Muscle layer of duodenum (tissue), 2 donors: Measurements from ENCODE around the gene IKZF5.

Source experiments
- H3K27ac ChIP-seq: one replicate; pipeline ENCODE4 v1.7.0; 2013; ENCODE audit warnings: mild to moderate bottlenecking, low read length
- H3K27me3 ChIP-seq: one replicate; pipeline ENCODE4 v1.7.0; 2013; ENCODE audit warnings: low read depth, mild to moderate bottlenecking, control low read depth, low read length
- H3K36me3 ChIP-seq, 2 donors: one replicate each; pipeline ENCODE4 v1.7.0; 2013; ENCODE audit warnings: low read length in 2 of 2, control low read depth in 1 of 2, mild to moderate bottlenecking in 1 of 2; ENCODE audit not compliant: insufficient read depth in 2 of 2, control insufficient read depth in 1 of 2
- H3K4me1 ChIP-seq, 2 donors: one replicate each; pipeline ENCODE4 v1.7.0; 2013; ENCODE audit warnings: low read length in 2 of 2, mild to moderate bottlenecking in 2 of 2, control low read depth in 1 of 2, moderate library complexity in 1 of 2; ENCODE audit not compliant: insufficient read depth in 2 of 2, control insufficient read depth in 1 of 2
- H3K4me3 ChIP-seq, 2 donors: one replicate each; pipeline ENCODE4 v1.7.0; 2013; ENCODE audit warnings: low read length in 2 of 2, low read depth in 1 of 2, mild to moderate bottlenecking in 1 of 2
- H3K9me3 ChIP-seq, 2 donors: one replicate each; pipeline ENCODE4 v1.7.0; 2013; ENCODE audit warnings: low read length in 2 of 2, control low read depth in 1 of 2, mild to moderate bottlenecking in 1 of 2; ENCODE audit not compliant: control insufficient read depth in 1 of 2
- donor health status: healthy.

The IKZF5 gene, protein sequence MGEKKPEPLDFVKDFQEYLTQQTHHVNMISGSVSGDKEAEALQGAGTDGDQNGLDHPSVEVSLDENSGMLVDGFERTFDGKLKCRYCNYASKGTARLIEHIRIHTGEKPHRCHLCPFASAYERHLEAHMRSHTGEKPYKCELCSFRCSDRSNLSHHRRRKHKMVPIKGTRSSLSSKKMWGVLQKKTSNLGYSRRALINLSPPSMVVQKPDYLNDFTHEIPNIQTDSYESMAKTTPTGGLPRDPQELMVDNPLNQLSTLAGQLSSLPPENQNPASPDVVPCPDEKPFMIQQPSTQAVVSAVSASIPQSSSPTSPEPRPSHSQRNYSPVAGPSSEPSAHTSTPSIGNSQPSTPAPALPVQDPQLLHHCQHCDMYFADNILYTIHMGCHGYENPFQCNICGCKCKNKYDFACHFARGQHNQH

DNA sequence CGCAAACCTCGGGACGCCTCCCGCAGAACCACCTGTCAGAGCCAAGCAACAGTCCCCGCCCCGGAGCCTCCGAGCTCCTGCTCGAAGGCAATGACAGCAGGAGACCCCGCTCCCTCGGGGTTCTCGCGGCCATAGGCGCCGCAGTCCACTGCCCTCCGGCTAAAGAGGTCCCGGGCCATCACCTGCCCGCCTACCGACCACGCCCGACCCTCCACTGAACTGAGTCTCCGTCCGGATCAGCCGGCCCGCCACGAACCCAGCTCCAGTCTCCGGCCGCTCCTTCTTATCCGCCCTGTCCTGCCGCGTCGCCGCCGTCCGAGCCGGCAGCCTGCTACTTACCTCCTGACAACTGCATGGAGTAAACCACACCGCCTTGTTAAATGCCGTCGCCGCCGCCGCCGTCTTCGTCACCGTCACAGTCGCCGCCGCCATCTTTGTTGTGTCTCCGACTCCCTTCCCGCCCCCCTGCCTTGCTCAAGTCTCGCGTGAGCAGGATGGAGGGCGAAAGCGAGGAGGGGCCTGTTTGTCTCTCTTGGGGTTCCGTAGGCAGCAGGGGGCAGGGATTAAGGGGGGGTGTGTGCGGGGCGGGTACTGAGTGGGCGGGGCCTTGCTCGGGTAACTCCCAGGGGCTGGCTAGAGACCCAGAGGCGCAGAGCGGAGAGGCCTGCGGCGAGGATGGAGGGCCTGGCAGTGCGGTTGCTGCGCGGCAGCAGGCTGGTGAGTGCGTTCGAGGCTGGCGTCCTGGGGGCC lies at the start of gene IKZF5, which contains the start of gene ACADSB:
IKZF5 (minus strand) TSS at position 441 of the 750 bp plus-strand sequence. CDS start 10,170 bp downstream, outside the sequence.
ACADSB (plus strand) TSS at position 652 of the 750 bp plus-strand sequence; CDS start at position 676, 24 bp downstream.
- H3K27me3 ChIP-seq = no peaks in the 10 kb centered on the region
- peaks cover 8 to 49% of the 10 kb centered on the region in 2 donors for H3K4me1 ChIP-seq
- H3K36me3 ChIP-seq = no peaks in the 10 kb centered on the region
- H3K27ac ChIP-seq = peak within 1 kb of the TSS; percentile 68
- H3K9me3 ChIP-seq = no peaks in the 10 kb centered on the region
- peak within 1 kb of the TSS; percentile 83 to 87 for H3K4me3 ChIP-seq

DNA sequence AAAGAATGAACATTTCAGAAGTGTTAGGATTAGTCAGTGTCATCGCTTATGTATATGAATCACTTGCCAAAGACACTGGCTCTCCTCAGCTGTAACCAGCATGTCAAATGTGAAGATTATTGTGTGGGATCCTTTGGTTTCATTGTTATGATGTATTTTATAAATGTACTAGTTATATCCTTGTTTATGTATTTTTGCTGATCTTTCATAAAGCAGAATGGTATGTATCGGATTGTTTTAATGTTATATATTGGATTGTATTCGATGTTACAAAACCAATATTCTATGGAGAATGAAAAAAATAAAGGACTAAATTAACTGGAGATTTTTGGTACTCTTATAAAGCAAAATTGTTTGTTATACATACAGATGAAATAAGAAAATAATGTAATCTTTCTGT lies 49.4 kb upstream of the IKZF5 start:
- Histone ChIP-seq H3K36me3 (peaks cover 7 to 13% of the 10 kb centered on the region in 2 donors), H3K27me3 (no peaks in the 10 kb centered on the region), H3K27ac (no peak overlapping the region), H3K4me3 (no peak overlapping the region), H3K9me3 (no peaks in the 10 kb centered on the region), H3K4me1 (no peaks in the 10 kb centered on the region)

DNA sequence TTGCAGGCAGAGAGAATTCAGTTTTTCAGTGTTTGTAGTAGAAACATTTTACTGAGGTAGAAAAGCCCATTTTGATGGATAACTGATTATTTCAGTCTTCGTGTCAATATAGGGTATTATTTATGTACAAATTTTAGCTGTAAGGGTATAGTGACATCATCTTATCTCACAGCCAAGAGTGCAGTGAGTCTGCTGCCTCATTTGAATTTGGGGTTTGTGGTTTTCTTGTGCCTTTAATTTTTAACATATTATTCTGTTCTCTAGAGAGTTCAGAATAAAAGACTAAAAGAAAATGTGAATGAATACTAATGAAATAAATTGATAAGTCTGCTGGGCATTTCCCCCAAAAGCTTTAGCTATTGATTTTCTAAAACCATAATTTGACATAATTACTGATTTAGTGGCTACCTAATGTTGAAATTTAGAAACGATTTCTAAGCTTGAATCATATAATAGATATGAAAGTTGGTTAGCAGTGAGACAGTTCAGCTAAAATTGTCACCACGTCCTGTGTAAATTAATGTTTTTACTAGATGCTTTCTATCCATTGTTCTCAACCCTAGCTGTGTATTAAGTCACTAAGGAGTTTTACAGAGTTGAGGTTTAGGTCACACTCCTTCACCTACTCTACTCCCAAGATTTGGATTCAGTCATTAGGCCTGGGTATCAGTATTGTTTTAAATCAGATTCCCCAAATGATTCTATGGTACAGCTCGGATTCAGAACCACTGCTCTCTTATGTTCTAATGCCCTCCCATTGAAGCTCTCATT lies 37.6 kb upstream of the IKZF5 start:
- no peak overlapping the region for H3K27ac ChIP-seq
- H3K9me3 ChIP-seq = no peaks in the 10 kb centered on the region
- H3K4me3 ChIP-seq = no peak overlapping the region
- H3K4me1 ChIP-seq = no peaks in the 10 kb centered on the region
- no peaks in the 10 kb centered on the region for H3K27me3 ChIP-seq
- H3K36me3 ChIP-seq = peaks cover 29 to 35% of the 10 kb centered on the region in 2 donors

DNA sequence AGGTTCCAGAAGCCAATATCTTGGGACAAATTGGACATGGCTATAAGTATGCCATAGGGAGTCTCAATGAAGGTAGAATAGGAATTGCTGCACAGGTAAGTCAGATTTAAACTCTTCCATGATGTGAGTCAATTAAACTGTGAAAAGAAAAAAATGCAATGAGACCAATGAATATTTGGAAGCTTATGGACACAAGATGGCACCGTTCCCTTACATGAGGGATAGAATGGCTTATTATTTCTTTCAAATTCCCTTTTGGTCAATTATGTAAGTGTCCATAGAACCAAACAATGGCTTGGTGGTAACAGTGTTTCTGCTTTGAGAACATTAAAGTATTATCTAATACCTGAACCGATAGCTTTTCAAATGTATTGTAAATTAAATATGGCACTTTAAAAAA lies 35.8 kb upstream of the IKZF5 start:
- Histone ChIP-seq H3K4me1 (no peaks in the 10 kb centered on the region), H3K36me3 (peaks cover 28 to 29% of the 10 kb centered on the region in 2 donors), H3K27ac (no peak overlapping the region), H3K4me3 (no peak overlapping the region), H3K9me3 (no peaks in the 10 kb centered on the region), H3K27me3 (no peaks in the 10 kb centered on the region)

DNA sequence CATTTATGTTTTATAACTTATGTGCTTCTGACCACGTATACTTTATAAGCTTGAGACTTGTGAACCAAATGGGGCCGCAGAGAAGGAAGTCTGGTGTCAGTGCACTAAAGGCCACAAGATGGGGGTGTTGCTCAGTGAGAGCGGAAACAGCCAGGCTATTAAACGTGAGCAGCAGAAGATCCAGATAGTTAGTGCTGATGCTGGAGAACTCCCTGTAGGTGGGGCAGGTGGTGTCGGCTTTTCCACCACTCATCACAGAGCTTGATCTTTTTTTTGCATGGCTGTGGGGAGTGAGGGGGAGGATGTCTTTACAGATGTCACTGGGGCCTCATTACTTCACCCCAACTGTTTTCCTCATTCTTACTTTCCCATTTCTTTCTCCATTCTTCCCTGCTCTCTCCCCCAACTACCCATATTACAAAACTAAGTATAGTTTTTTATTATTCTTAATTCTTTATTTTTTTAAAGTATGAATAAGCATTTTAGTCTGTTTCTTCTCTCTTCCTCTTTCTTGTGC lies 34.9 kb upstream of the IKZF5 start:
- H3K9me3 ChIP-seq = no peaks in the 10 kb centered on the region
- no peak overlapping the region for H3K4me3 ChIP-seq
- H3K27me3 ChIP-seq = no peaks in the 10 kb centered on the region
- peaks cover 29 to 31% of the 10 kb centered on the region in 2 donors for H3K36me3 ChIP-seq
- no peaks in the 10 kb centered on the region for H3K4me1 ChIP-seq
- H3K27ac ChIP-seq = no peak overlapping the region

DNA sequence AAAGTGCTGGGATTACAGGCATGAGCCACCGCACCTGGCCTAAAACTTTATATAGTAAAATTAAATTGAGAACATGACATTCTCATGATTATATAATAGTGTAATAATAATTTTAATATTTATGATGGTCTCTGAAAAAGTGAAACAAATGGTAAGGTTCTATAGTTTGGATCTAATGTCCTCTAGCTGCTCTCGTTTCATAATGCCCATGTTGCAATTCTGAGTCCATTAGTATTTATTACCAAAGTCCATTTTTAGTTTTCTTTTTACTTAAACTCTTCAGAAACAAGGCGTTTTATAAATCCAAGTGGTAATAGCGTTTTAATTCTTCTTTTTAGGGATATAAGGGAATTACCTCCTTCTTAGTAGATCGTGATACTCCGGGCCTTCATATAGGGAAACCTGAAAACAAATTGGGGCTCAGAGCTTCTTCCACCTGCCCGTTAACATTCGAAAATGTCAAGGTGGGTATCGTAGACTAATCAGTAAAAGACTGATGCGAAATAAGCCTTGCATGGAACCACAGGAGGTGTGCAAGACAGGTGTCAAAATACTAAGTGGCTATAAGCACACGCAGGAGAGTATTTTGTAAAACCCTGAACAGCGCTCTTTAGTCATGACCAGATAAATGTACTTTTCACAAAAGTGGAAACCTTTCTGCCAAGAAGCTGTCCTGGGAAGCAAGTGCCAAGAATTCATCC lies 34.3 kb upstream of the IKZF5 start:
- Histone ChIP-seq H3K36me3 (peaks cover 26 to 28% of the 10 kb centered on the region in 2 donors), H3K4me1 (no peaks in the 10 kb centered on the region), H3K9me3 (no peaks in the 10 kb centered on the region), H3K27ac (no peak overlapping the region), H3K27me3 (no peaks in the 10 kb centered on the region), H3K4me3 (no peak overlapping the region)

DNA sequence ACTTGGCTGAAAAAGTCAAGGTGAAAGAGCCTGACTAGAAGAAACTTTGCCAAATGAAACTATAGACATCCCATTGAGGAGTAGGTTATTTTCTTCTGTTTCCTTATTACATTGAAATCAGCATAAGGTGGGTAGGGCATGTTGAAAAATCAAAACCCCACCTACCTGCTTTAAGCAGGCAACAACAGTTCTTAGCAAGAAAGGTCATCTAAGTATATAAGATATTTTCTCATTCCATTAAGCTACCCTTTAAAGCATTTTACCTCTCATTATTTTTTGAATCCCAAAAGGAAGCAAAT lies 31.0 kb upstream of the IKZF5 start:
- Histone ChIP-seq H3K4me3 (no peak overlapping the region), H3K9me3 (no peaks in the 10 kb centered on the region), H3K36me3 (peaks cover 23 to 29% of the 10 kb centered on the region in 2 donors), H3K27me3 (no peaks in the 10 kb centered on the region), H3K4me1 (no peaks in the 10 kb centered on the region), H3K27ac (no peak overlapping the region)

DNA sequence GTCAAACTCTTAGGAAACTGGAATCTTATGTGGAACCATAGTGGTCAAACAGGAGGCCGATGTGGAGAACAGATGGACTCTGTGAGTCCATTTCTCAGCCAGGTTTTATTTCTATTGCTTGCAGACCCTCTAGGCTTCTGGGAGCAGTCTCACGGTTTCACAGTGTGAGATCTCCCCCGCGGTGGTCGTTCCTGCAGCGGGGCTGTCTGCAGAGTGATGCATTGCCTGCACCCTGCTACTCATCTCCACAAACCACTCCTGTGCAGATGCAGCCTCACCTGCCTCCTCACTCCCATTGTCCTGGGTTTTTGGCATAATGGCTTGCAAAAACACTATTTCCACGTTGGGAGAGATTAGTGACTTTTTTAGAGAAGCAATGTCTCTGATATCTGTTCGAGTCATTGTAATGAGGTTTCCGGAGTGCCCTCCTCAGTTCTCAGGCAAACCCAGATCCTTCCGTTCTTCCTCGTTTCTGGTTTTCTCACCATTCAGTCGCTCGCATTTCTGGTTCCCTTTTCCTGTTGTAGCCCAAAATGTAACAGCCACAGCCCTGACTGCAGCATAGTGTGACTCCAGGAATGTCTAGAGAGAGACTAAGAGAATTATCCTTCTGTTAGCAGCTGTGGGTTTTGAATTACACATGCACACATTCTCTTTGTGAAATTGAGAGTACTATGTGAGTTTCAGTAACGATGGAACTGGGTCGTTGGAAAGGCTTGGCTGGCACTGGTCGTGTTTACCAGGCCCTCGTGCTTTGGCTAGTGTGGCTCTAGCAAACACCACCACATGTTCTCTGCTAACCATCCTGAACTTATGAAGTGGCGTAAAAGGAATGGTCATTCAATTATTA lies 30.4 kb upstream of the IKZF5 start:
- H3K27me3 ChIP-seq = no peaks in the 10 kb centered on the region
- no peaks in the 10 kb centered on the region for H3K9me3 ChIP-seq
- H3K4me1 ChIP-seq = no peaks in the 10 kb centered on the region
- H3K4me3 ChIP-seq = no peak overlapping the region
- peaks cover 17 to 24% of the 10 kb centered on the region in 2 donors for H3K36me3 ChIP-seq
- no peak overlapping the region for H3K27ac ChIP-seq

DNA sequence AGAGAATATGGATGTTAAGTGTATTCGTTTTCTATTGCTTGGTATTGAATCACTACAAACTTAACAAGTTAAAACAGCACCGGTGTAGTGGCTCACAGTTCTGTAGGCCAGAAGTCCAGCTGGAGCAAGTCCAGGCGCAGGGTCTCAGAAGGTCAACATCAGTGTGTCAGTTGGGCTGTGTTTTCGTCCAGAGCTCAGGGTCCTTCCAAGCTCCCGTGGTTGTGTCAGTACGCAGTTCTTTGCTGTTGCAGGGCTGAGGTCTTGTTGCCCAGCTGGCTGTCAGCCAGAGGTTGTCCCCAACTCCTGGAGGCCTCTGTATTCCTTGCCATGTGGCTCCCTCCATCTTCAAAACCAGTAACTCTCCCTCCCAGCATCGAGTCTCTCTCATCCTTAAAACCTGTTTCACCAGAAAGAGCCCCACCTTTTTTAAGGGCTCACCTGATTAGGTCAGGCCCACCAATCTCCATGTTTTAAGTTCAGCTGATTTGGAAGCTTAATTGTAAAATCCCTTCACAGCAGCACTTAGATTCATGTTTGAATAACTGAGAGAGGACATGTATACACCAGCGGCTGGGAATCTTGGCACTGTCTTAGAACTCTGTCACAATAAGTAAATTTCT lies 27.0 kb upstream of the IKZF5 start:
- H3K27ac ChIP-seq = no peak overlapping the region
- H3K36me3 ChIP-seq = peaks cover 11 to 21% of the 10 kb centered on the region in 2 donors
- H3K4me3 ChIP-seq = no peak overlapping the region
- no peaks in the 10 kb centered on the region for H3K4me1 ChIP-seq
- H3K9me3 ChIP-seq = no peaks in the 10 kb centered on the region
- no peaks in the 10 kb centered on the region for H3K27me3 ChIP-seq

DNA sequence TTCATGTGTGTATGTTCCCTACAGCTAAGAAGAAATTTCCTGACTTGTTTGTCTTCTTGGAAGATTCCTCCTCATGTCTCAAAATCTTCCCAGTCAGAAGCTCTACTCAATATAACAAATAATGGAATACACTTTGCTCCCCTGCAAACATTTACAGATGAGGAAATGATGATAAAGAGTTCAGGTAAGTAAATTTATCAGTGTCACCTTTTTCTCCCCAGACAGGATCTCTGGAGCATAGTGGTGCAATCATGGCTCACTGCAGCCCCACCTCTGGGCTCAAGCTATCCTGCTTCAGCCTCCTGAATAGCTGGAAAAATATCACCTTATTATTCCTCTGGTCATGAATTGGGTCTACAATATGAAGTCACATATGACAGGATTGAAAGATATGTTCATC lies 25.7 kb upstream of the IKZF5 start:
- H3K36me3 ChIP-seq = peaks cover 11 to 21% of the 10 kb centered on the region in 2 donors
- no peak overlapping the region for H3K27ac ChIP-seq
- no peaks in the 10 kb centered on the region for H3K27me3 ChIP-seq
- H3K4me3 ChIP-seq = no peak overlapping the region
- H3K9me3 ChIP-seq = no peaks in the 10 kb centered on the region
- no peaks in the 10 kb centered on the region for H3K4me1 ChIP-seq
